ENCODE results near the gene CHST9. TPM values are rescaled to one million over a fixed set of nuclear protein-coding genes. Genes with fewer than 3 reads are reported as not detected.
A peak's percentile ranks its signal among the peaks of the same experiment; 100 is the strongest.

CHST9 gene
- total and polyA plus RNA-seq, 2 experiments from 2014 or later, result 15.5 to 16.8 TPM

DNA sequence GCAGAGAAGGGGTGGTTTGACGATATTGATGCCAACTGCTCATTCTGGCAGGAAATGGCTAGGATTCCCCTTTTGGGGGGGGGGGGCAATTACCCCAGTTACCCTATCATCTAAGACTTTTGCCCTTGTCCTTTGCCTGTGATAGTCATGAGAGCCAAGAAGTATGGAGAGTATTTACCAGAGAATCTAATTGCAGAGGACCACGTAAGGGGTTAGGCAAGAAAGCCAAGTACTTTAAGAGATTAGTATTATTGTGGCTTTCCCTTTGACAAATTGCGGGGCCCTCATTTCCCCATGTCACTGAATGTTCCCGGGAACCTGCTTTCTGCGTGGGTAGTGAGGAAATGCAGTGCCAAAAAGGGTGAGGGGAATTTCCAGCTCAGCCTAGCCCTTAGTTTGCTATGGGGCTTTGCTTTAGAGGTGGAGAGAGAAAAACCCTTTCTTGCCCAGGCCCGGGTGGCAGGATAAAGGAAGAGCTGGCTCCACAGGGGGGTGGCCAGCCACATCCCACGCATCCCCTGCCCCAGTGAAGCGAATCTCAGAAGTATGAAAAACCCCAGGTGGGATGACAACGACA lies 321.1 kb downstream of the CHST9 start (continued):
- TF ChIP-seq, protein P1, sequence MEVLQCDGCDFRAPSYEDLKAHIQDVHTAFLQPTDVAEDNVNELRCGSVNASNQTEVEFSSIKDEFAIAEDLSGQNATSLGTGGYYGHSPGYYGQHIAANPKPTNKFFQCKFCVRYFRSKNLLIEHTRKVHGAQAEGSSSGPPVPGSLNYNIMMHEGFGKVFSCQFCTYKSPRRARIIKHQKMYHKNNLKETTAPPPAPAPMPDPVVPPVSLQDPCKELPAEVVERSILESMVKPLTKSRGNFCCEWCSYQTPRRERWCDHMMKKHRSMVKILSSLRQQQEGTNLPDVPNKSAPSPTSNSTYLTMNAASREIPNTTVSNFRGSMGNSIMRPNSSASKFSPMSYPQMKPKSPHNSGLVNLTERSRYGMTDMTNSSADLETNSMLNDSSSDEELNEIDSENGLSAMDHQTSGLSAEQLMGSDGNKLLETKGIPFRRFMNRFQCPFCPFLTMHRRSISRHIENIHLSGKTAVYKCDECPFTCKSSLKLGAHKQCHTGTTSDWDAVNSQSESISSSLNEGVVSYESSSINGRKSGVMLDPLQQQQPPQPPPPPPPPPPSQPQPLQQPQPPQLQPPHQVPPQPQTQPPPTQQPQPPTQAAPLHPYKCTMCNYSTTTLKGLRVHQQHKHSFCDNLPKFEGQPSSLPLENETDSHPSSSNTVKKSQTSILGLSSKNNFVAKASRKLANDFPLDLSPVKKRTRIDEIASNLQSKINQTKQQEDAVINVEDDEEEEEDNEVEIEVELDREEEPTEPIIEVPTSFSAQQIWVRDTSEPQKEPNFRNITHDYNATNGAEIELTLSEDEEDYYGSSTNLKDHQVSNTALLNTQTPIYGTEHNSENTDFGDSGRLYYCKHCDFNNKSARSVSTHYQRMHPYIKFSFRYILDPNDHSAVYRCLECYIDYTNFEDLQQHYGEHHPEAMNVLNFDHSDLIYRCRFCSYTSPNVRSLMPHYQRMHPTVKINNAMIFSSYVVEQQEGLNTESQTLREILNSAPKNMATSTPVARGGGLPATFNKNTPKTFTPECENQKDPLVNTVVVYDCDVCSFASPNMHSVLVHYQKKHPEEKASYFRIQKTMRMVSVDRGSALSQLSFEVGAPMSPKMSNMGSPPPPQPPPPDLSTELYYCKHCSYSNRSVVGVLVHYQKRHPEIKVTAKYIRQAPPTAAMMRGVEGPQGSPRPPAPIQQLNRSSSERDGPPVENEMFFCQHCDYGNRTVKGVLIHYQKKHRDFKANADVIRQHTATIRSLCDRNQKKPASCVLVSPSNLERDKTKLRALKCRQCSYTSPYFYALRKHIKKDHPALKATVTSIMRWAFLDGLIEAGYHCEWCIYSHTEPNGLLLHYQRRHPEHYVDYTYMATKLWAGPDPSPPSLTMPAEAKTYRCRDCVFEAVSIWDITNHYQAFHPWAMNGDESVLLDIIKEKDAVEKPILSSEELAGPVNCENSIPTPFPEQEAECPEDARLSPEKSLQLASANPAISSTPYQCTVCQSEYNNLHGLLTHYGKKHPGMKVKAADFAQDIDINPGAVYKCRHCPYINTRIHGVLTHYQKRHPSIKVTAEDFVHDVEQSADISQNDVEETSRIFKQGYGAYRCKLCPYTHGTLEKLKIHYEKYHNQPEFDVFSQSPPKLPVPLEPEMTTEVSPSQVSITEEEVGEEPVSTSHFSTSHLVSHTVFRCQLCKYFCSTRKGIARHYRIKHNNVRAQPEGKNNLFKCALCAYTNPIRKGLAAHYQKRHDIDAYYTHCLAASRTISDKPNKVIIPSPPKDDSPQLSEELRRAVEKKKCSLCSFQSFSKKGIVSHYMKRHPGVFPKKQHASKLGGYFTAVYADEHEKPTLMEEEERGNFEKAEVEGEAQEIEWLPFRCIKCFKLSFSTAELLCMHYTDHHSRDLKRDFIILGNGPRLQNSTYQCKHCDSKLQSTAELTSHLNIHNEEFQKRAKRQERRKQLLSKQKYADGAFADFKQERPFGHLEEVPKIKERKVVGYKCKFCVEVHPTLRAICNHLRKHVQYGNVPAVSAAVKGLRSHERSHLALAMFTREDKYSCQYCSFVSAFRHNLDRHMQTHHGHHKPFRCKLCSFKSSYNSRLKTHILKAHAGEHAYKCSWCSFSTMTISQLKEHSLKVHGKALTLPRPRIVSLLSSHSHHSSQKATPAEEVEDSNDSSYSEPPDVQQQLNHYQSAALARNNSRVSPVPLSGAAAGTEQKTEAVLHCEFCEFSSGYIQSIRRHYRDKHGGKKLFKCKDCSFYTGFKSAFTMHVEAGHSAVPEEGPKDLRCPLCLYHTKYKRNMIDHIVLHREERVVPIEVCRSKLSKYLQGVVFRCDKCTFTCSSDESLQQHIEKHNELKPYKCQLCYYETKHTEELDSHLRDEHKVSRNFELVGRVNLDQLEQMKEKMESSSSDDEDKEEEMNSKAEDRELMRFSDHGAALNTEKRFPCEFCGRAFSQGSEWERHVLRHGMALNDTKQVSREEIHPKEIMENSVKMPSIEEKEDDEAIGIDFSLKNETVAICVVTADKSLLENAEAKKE (CRISPR knock-in tag; IDR thresholded peaks at IDR 0.05), result no peak
- TF ChIP-seq JUNB (IDR thresholded peaks at IDR 0.05; ENCODE audit: unreplicated experiment) (no peak), NANOG (IDR thresholded peaks at IDR 0.05; ENCODE audit: borderline replicate concordance) (no peak), CREB1 (CRISPR knock-in tag; IDR thresholded peaks at IDR 0.05; ENCODE audit: low read depth) (no peak), POLR2AphosphoS5 (IDR thresholded peaks at IDR 0.05; ENCODE audit: low read depth) (no peak)

DNA sequence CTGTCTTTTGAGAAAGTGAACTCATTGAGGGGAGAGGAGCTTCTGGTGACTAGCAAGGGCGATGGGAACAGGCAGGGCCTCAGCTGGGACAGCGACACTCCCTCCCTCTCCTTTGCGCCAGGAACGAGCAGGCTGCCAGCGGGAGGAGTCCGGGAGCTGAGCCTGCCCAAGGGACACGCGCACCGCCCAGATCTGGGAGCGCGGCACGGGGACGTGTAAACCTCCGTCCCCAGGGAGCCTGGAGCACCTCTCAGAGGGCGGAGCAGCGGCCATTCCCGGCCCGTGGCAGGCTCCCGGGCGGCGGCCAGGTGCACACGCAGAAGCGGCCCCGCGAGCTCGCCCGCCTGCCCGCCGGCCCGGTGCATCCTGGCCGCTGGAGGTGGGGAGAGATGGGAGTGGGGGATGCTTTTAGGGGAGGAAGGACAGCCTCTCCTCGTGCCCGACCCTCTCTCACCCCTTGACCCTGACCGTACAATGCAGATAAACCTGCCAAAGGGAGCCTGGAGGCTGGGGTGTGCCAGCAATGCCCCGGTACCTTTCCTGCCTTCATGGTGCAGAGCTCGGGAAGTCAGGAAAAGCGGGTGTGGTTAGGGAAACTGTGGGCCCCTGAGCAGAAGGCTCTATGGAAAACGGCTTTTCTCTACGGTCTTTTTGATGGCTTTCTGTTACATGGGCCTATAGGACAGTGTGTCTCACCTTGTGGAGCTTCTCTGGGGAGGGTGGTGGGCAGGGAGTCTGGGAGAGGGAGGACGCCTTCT lies 321.8 kb downstream of the CHST9 start:
- peak; percentile 85 for ATAC-seq
- H3K79me2 ChIP-seq (replicated peaks; ENCODE audit: insufficient read depth), result no peaks in the 10 kb centered on the region
- H4K20me1 ChIP-seq (replicated peaks; ENCODE audit: insufficient read depth), result no peaks in the 10 kb centered on the region
- Mint-ChIP-seq H3K9me3 (no peaks in the 10 kb centered on the region), H3K27me3 (ENCODE audit: insufficient read depth, low read depth, poor library complexity) (peaks cover 5% of the 10 kb centered on the region), H3K4me3 (peak overlapping the region; percentile 76), H3K4me1 (peaks cover 39% of the 10 kb centered on the region), H3K27ac (no peak overlapping the region), H3K36me3 (ENCODE audit: low read depth) (no peaks in the 10 kb centered on the region)
- peaks cover 12% of the 10 kb centered on the region; the same call in 1 of the 2 replicates for H3K27me3 ChIP-seq (ENCODE audit: insufficient read depth)
- peak overlapping the region; percentile 97 for H2AFZ ChIP-seq
- DNase-seq (ENCODE audit: low spot score), result peak; percentile 75
- H3F3A ChIP-seq (replicated peaks; ENCODE audit: low read depth), result no peaks in the 10 kb centered on the region; the same call in 1 of the 2 replicates
- no peak overlapping the region for H3K27ac ChIP-seq (ENCODE audit: low read depth)
- H3K4me3 ChIP-seq, result peak overlapping the region; percentile 61
- no peaks in the 10 kb centered on the region; the same call in 1 of the 2 replicates for H3K9me2 ChIP-seq (ENCODE audit: insufficient read depth)
- peak overlapping the region; percentile 86 for H3K4me2 ChIP-seq
- TF ChIP-seq NANOG (IDR thresholded peaks at IDR 0.05; ENCODE audit: borderline replicate concordance) (no peak), CREB1 (CRISPR knock-in tag; IDR thresholded peaks at IDR 0.05; ENCODE audit: low read depth) (no peak), EZH2 (IDR thresholded peaks at IDR 0.05; ENCODE audit: low read depth, unreplicated experiment) (no peak), POLR2AphosphoS5 (IDR thresholded peaks at IDR 0.05; ENCODE audit: low read depth) (no peak), JUNB (IDR thresholded peaks at IDR 0.05; ENCODE audit: unreplicated experiment) (no peak), STAT1 (IDR thresholded peaks at IDR 0.05; ENCODE audit: unreplicated experiment) (no peak), EZH2phosphoT487 (IDR thresholded peaks at IDR 0.05; ENCODE audit: unreplicated experiment) (no peak)
- TF ChIP-seq, protein P2, sequence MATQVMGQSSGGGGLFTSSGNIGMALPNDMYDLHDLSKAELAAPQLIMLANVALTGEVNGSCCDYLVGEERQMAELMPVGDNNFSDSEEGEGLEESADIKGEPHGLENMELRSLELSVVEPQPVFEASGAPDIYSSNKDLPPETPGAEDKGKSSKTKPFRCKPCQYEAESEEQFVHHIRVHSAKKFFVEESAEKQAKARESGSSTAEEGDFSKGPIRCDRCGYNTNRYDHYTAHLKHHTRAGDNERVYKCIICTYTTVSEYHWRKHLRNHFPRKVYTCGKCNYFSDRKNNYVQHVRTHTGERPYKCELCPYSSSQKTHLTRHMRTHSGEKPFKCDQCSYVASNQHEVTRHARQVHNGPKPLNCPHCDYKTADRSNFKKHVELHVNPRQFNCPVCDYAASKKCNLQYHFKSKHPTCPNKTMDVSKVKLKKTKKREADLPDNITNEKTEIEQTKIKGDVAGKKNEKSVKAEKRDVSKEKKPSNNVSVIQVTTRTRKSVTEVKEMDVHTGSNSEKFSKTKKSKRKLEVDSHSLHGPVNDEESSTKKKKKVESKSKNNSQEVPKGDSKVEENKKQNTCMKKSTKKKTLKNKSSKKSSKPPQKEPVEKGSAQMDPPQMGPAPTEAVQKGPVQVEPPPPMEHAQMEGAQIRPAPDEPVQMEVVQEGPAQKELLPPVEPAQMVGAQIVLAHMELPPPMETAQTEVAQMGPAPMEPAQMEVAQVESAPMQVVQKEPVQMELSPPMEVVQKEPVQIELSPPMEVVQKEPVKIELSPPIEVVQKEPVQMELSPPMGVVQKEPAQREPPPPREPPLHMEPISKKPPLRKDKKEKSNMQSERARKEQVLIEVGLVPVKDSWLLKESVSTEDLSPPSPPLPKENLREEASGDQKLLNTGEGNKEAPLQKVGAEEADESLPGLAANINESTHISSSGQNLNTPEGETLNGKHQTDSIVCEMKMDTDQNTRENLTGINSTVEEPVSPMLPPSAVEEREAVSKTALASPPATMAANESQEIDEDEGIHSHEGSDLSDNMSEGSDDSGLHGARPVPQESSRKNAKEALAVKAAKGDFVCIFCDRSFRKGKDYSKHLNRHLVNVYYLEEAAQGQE (IDR thresholded peaks at IDR 0.05; ENCODE audit: unreplicated experiment), result no peak
- H3K36me3 ChIP-seq (ENCODE audit: insufficient read depth), result no peaks in the 10 kb centered on the region
- H3K4me1 ChIP-seq (ENCODE audit: insufficient read depth), result peaks cover 30% of the 10 kb centered on the region
